H9 (cell line): ENCODE data around the gene CDK10. TPM values are rescaled to one million over a fixed set of nuclear protein-coding genes. Genes with fewer than 3 reads are reported as not detected.

ENCODE experiments used
- DNase-seq: peaks from one replicate; pipeline ENCODE4 v3.0.0-alpha.2; 2017
- H2AFZ ChIP-seq: one replicate; pipeline ENCODE4 v1.6.1; 2013; ENCODE audit warnings: mild to moderate bottlenecking, low read length, control low read depth, moderate library complexity
- H2AK5ac ChIP-seq: 2 replicates; pipeline ENCODE4 v1.6.1; 2013; ENCODE audit warnings: low read length, control low read depth, mixed read lengths; ENCODE audit not compliant: insufficient read length
- H2BK120ac ChIP-seq: one replicate; pipeline ENCODE4 v1.6.1; 2013; ENCODE audit warnings: low read depth, mild to moderate bottlenecking, low read length, control low read depth, inconsistent platforms; ENCODE audit not compliant: poor library complexity, severe bottlenecking
- H2BK12ac ChIP-seq: 2 replicates; pipeline ENCODE4 v1.6.1; 2013; ENCODE audit warnings: low read length, control low read depth, mixed read lengths, low read depth; ENCODE audit not compliant: insufficient read length
- H2BK15ac ChIP-seq: 2 replicates; pipeline ENCODE4 v1.6.1; 2013; ENCODE audit warnings: low read depth, low read length, control low read depth
- H2BK20ac ChIP-seq: one replicate; pipeline ENCODE4 v1.6.1; 2013; ENCODE audit warnings: low read depth, mild to moderate bottlenecking, low read length, control low read depth, inconsistent platforms; ENCODE audit not compliant: poor library complexity, severe bottlenecking
- H2BK5ac ChIP-seq: 2 replicates; pipeline ENCODE4 v1.6.1; 2013; ENCODE audit warnings: low read length, control low read depth, mixed read lengths; ENCODE audit not compliant: insufficient read length
- H3K14ac ChIP-seq: 2 replicates; pipeline ENCODE4 v1.6.1; 2013; ENCODE audit warnings: low read length, control low read depth; ENCODE audit not compliant: insufficient read depth
- H3K18ac ChIP-seq: 2 replicates; pipeline ENCODE4 v1.6.1; 2013; ENCODE audit warnings: low read depth, mild to moderate bottlenecking, mixed read lengths, low read length, control low read depth; ENCODE audit not compliant: insufficient read length
- H3K23ac ChIP-seq: 2 replicates; pipeline ENCODE4 v1.6.1; 2013; ENCODE audit warnings: low read length, control low read depth, mixed read lengths, low read depth; ENCODE audit not compliant: insufficient read length
- H3K23me2 ChIP-seq: 2 replicates; pipeline ENCODE4 v1.6.1; 2013; ENCODE audit warnings: low read depth, mild to moderate bottlenecking, mixed read lengths, low read length, control low read depth; ENCODE audit not compliant: insufficient read length, poor library complexity, severe bottlenecking
- H3K27ac ChIP-seq: 2 replicates; pipeline ENCODE4 v1.5.1; 2013; ENCODE audit warnings: low read length, control low read depth, mixed read lengths, low read depth; ENCODE audit not compliant: insufficient read length
- H3K27me3 ChIP-seq: 2 replicates; pipeline ENCODE4 v1.6.1; 2013; ENCODE audit warnings: low read length, control low read depth, inconsistent platforms; ENCODE audit not compliant: insufficient read depth
- H3K4ac ChIP-seq: 2 replicates; pipeline ENCODE4 v1.6.1; 2013; ENCODE audit warnings: low read depth, mild to moderate bottlenecking, control low read depth, inconsistent platforms, low read length, moderate library complexity
- H3K4me1 ChIP-seq: 2 replicates; pipeline ENCODE4 v1.6.1; 2013; ENCODE audit warnings: low read length, control low read depth, inconsistent platforms; ENCODE audit not compliant: insufficient read depth
- H3K4me2 ChIP-seq: 2 replicates; pipeline ENCODE4 v1.6.1; 2013; ENCODE audit warnings: low read length, control low read depth, mixed read lengths; ENCODE audit not compliant: insufficient read length, insufficient read depth
- H3K56ac ChIP-seq: 2 replicates; pipeline ENCODE4 v1.6.1; 2013; ENCODE audit warnings: low read depth, mild to moderate bottlenecking, mixed read lengths, low read length, control low read depth; ENCODE audit not compliant: insufficient read length
- H3K79me1 ChIP-seq: 2 replicates; pipeline ENCODE4 v1.6.1; 2013; ENCODE audit warnings: low read depth, mild to moderate bottlenecking, moderate library complexity, low read length, control low read depth, inconsistent platforms; ENCODE audit not compliant: insufficient read depth, poor library complexity, severe bottlenecking
- H3K79me2 ChIP-seq: 2 replicates; pipeline ENCODE4 v1.6.1; 2013; ENCODE audit warnings: low read length, control low read depth, inconsistent platforms; ENCODE audit not compliant: insufficient read depth
- H3K9ac ChIP-seq: 2 replicates; pipeline ENCODE4 v1.6.1; 2013; ENCODE audit warnings: low read length, control low read depth, mixed read lengths; ENCODE audit not compliant: insufficient read length; ENCODE audit errors: extremely low read depth
- H3K9me3 ChIP-seq: one replicate; pipeline ENCODE4 v1.6.1; 2013; ENCODE audit warnings: low read depth, low read length, inconsistent platforms; ENCODE audit not compliant: control insufficient read depth
- H3T11ph ChIP-seq: one replicate; pipeline ENCODE4 v1.6.1; 2013; ENCODE audit warnings: mild to moderate bottlenecking, low read length, control low read depth, inconsistent platforms
- H4K20me1 ChIP-seq: one replicate; pipeline ENCODE4 v1.6.1; 2013; ENCODE audit not compliant: control insufficient read depth, insufficient read length, insufficient read depth
- H4K5ac ChIP-seq: 2 replicates; pipeline ENCODE4 v1.6.1; 2013; ENCODE audit warnings: low read depth, mild to moderate bottlenecking, mixed read lengths, low read length, control low read depth; ENCODE audit not compliant: insufficient read length
- H4K8ac ChIP-seq: replicated peaks from 2 replicates; pipeline ENCODE4 v1.6.1; 2013; ENCODE audit warnings: low read length, control low read depth, mixed read lengths, low read depth; ENCODE audit not compliant: insufficient read length
- H4K91ac ChIP-seq: 2 replicates; pipeline ENCODE4 v1.6.1; 2013; ENCODE audit warnings: low read depth, mild to moderate bottlenecking, moderate library complexity, mixed read lengths, low read length, control low read depth; ENCODE audit not compliant: insufficient read length
- H3K27ac Mint-ChIP-seq, 3 experiments: 2 replicates in 2 of 3; 3 replicates in 1 of 3; pipeline ENCODE4 v1.8.0; 2020 to 2021; ENCODE audit warnings: mixed read lengths in 3 of 3, mild to moderate bottlenecking in 1 of 3, moderate library complexity in 1 of 3
- H3K27me3 Mint-ChIP-seq: 2 replicates; pipeline ENCODE4 v1.8.0; 2021; ENCODE audit warnings: low read depth, mild to moderate bottlenecking, moderate library complexity, mixed read lengths
- H3K36me3 Mint-ChIP-seq, 3 experiments: 2 replicates in 2 of 3; 3 replicates in 1 of 3; pipeline ENCODE4 v1.8.0; 2020 to 2021; ENCODE audit warnings: low read depth in 3 of 3, mixed read lengths in 3 of 3; ENCODE audit not compliant: insufficient read depth in 1 of 3
- H3K4me1 Mint-ChIP-seq, 2 experiments: 2 replicates each; pipeline ENCODE4 v1.8.0; 2020; ENCODE audit warnings: mixed read lengths in 2 of 2
- H3K4me3 Mint-ChIP-seq, 2 experiments: 2 replicates in 1 of 2; 3 replicates in 1 of 2; pipeline ENCODE4 v1.8.0; 2020 to 2021; ENCODE audit warnings: mild to moderate bottlenecking in 2 of 2, mixed read lengths in 2 of 2, moderate library complexity in 1 of 2
- H3K9me3 Mint-ChIP-seq, 2 experiments: 2 replicates in 1 of 2; 3 replicates in 1 of 2; pipeline ENCODE4 v1.8.0; 2020; ENCODE audit warnings: mild to moderate bottlenecking in 2 of 2, mixed read lengths in 2 of 2, moderate library complexity in 1 of 2
- WGBS: extraction: QIAGEN DNeasy Blood & Tissue Kit; methylation state at CpG from one replicate; pipeline ENCODE4 v1.1.7; 2013; ENCODE audit warnings: missing lambda C conversion rate, low lambda C conversion rate, mixed read lengths; ENCODE audit not compliant: insufficient read length; ENCODE audit errors: extremely low coverage; 5-methylcytosine and 5-hydroxymethylcytosine counted together
- total RNA-seq: library from RNA; stranded (reverse); gene quantifications from 2 replicates; pipeline ENCODE4 v1.2.1, GENCODE V29; 2021
- TF ChIP-seq, protein P1 (sequence below): fragments of 200-600 bp; sonication (generic); conservative IDR thresholded peaks from 3 replicates; pipeline ENCODE4 v1.8.0; 2021; ENCODE audit warnings: antibody characterized with exemption, mild to moderate bottlenecking

Gene CDK10
- total RNA-seq, 1 experiment from 2014 or later, result 77.1 TPM

DNA sequence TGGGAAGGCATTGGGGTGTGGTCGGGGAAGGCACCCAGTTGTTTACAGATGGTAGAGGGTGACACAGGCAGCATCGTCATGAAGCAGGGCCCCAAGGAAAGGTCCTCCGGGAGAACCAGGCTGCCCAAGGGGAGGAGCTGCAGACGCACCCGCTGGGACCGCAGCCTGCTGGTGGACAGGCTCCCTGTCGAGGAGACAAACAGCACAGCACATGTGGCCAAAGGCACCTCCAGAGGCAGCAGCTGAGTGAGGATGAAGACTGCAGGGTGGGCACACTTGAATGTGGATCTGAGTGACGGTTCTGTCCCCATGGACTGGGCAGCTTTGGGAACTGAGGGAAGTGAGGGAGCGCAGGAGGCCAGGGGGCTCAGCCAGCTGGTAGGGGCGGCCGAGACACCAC is 41.4 kb upstream of the CDK10 start:
- Histone ChIP-seq H3K9me3 (no peaks in the 10 kb centered on the region), H2AFZ (no peak overlapping the region), H3T11ph (no peak overlapping the region), H3K27ac (no peak overlapping the region), H4K20me1 (no peaks in the 10 kb centered on the region), H4K5ac (no peak overlapping the region), H3K23ac (no peak overlapping the region), H4K91ac (no peak overlapping the region), H3K4me2 (no peak overlapping the region), H3K14ac (no peak overlapping the region), H3K9ac (no peak overlapping the region), H3K79me2 (no peaks in the 10 kb centered on the region), H3K18ac (no peak overlapping the region), H3K56ac (no peak overlapping the region), H3K79me1 (no peaks in the 10 kb centered on the region), H3K23me2 (no peaks in the 10 kb centered on the region), H2BK20ac (no peak overlapping the region), H3K27me3 (no peaks in the 10 kb centered on the region), H2BK120ac (no peak overlapping the region), H4K8ac (no peak overlapping the region), H2BK15ac (no peak overlapping the region), H3K4me1 (no peaks in the 10 kb centered on the region), H2AK5ac (no peak overlapping the region), H3K4ac (no peak overlapping the region), H2BK5ac (no peak overlapping the region), H2BK12ac (no peak overlapping the region)
- WGBS, result no CpG with 5 or more reads among the region's 11 CpGs
- H3K4me3 Mint-ChIP-seq, result no peak overlapping the region
- H3K9me3 Mint-ChIP-seq, result no peaks in the 10 kb centered on the region
- peaks cover 11 to 36% (median 35%) of the 10 kb centered on the region in 3 experiments; a peak in 6 of 7 replicates for H3K36me3 Mint-ChIP-seq
- no peak for DNase-seq
- H3K27ac Mint-ChIP-seq, result no peak overlapping the region; a peak in 1 of 7 replicates
- TF ChIP-seq, protein P1, sequence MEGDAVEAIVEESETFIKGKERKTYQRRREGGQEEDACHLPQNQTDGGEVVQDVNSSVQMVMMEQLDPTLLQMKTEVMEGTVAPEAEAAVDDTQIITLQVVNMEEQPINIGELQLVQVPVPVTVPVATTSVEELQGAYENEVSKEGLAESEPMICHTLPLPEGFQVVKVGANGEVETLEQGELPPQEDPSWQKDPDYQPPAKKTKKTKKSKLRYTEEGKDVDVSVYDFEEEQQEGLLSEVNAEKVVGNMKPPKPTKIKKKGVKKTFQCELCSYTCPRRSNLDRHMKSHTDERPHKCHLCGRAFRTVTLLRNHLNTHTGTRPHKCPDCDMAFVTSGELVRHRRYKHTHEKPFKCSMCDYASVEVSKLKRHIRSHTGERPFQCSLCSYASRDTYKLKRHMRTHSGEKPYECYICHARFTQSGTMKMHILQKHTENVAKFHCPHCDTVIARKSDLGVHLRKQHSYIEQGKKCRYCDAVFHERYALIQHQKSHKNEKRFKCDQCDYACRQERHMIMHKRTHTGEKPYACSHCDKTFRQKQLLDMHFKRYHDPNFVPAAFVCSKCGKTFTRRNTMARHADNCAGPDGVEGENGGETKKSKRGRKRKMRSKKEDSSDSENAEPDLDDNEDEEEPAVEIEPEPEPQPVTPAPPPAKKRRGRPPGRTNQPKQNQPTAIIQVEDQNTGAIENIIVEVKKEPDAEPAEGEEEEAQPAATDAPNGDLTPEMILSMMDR, result no peak
- peaks cover 10 to 11% of the 10 kb centered on the region in 2 experiments for H3K4me1 Mint-ChIP-seq
- H3K27me3 Mint-ChIP-seq, result peaks cover 7% of the 10 kb centered on the region
